Left hindlimb (tissue), 1 donor: ENCODE measurements around the gene TSPAN6.

ENCODE experiments used
- DNase-seq: peaks from one replicate; pipeline ENCODE4 v3.0.0-alpha.2; 2018

Gene TSPAN6

GRCh38 chrX:100647095-100647494, 10.5 kb upstream of the TSPAN6 start:
- peak; percentile 64 for DNase-seq

- DNase-seq = no peak
Observed at GRCh38 chrX:100645106-100645505, 8.5 kb upstream of the TSPAN6 start.

GRCh38 chrX:100643956-100644860, 7.6 kb upstream of the TSPAN6 start, which contains the start of gene SRPX2:
Gene SRPX2, plus strand, starts transcription at chrX:100644199. Its CDS starts 2,124 bp downstream, at chrX:100646323.
- DNase-seq = peak; percentile 62

GRCh38 chrX:100643212-100643611, 6.6 kb upstream of the TSPAN6 start:
- DNase-seq = no peak

- DNase-seq = no peak
Observed at GRCh38 chrX:100642290-100642689, 5.7 kb upstream of the TSPAN6 start.

GRCh38 chrX:100635989-100636320, 651 bp downstream of the TSPAN6 start:
- DNase-seq = no peak

- no peak for DNase-seq
Observed at GRCh38 chrX:100635040-100635439, 1.6 kb downstream of the TSPAN6 start.

GRCh38 chrX:100625985-100626491, 10.6 kb downstream of the TSPAN6 start:
- DNase-seq = no peak

GRCh38 chrX:100623001-100623400, 13.6 kb downstream of the TSPAN6 start:
- DNase-seq = peak; percentile 34

- DNase-seq = no peak
Observed at GRCh38 chrX:100615005-100615404, 21.6 kb downstream of the TSPAN6 start.

GRCh38 chrX:100611951-100612350, 24.7 kb downstream of the TSPAN6 start:
- DNase-seq = no peak

GRCh38 chrX:100609591-100609990, 27.0 kb downstream of the TSPAN6 start:
- DNase-seq = no peak

GRCh38 chrX:100606753-100607152, 29.9 kb downstream of the TSPAN6 start:
- DNase-seq = no peak

GRCh38 chrX:100600758-100601157, 35.8 kb downstream of the TSPAN6 start:
- DNase-seq = no peak

GRCh38 chrX:100600340-100600739, 36.3 kb downstream of the TSPAN6 start:
- no peak for DNase-seq

GRCh38 chrX:100599456-100599855, 37.1 kb downstream of the TSPAN6 start:
- no peak for DNase-seq

GRCh38 chrX:100596601-100597000, 40.0 kb downstream of the TSPAN6 start:
- no peak for DNase-seq

GRCh38 chrX:100593581-100593980, 43.0 kb downstream of the TSPAN6 start:
- no peak for DNase-seq

- no peak for DNase-seq
Observed at GRCh38 chrX:100593126-100593525, 43.5 kb downstream of the TSPAN6 start.

GRCh38 chrX:100591256-100592051, 45.2 kb downstream of the TSPAN6 start:
- DNase-seq = peak; percentile 41

GRCh38 chrX:100587861-100588260, 48.7 kb downstream of the TSPAN6 start:
- DNase-seq = no peak

- no peak for DNase-seq
Observed at GRCh38 chrX:100586747-100587146, 49.9 kb downstream of the TSPAN6 start.

GRCh38 chrX:100584611-100585010, 52.0 kb downstream of the TSPAN6 start, which contains the start of gene TNMD:
Gene TNMD, plus strand, starts transcription at chrX:100584936. Its CDS starts 83 bp downstream, at chrX:100585019.
- peak; percentile 36 for DNase-seq
